HepG2 (cell line): ENCODE measurements around the gene ANKRD42. TPM values are rescaled to one million over a fixed set of nuclear protein-coding genes. Genes with fewer than 3 reads are reported as not detected.

Source experiments
- ATAC-seq: fragments of 200-7000 bp; cut with Tn5 transposase; 3 replicates; pipeline ENCODE4 v1.9.1; 2020; ENCODE audit warnings: mild to moderate bottlenecking, moderate library complexity
- BruUV-seq: library from RNA; stranded (reverse); fragments of 400-500 nt; replicated peaks from 2 replicates; lab custom pipeline; 2021; lab: Mats Ljungman, UMichigan
- CTCF ChIA-PET: fragments of 300-600 bp; formaldehyde crosslinking; extraction: SDS; loops from one replicate; lab custom pipeline; 2021; ENCODE audit warnings: low total read pairs, inconsistent platforms, low intra/inter-chr PET ratio; lab: Yijun Ruan, JAX
- POLR2A ChIA-PET: fragments of 350-600 bp; sonication (Branson Sonifier 250); formaldehyde crosslinking; loops from one replicate; lab custom pipeline; 2020; ENCODE audit warnings: antibody characterized with exemption, inconsistent platforms; lab: Yijun Ruan, JAX
- DNase-seq: peaks from one replicate; pipeline ENCODE4 v3.0.0-alpha.2; 2015; ENCODE audit warnings: low spot score
- FAIRE-seq: peaks from 3 replicates; lab custom pipeline; 2011; peaks lifted over from hg19 to GRCh38; lab: Jason Lieb, UNC
- H2AFZ ChIP-seq: one replicate; pipeline ENCODE4 v1.6.1; 2011; ENCODE audit warnings: low read length, inconsistent platforms
- H3K27ac ChIP-seq: fragments of 300-600 bp; 3 replicates; pipeline ENCODE4 v1.8.0; 2011; ENCODE audit warnings: mixed run types, mild to moderate bottlenecking, mixed read lengths, low read length, inconsistent platforms; ENCODE audit not compliant: insufficient read depth; ENCODE audit errors: extremely low read length
- H3K27me3 ChIP-seq, 2 experiments: fragments of 200-600 bp in 1 of 2; 2 replicates in 1 of 2; 3 replicates in 1 of 2; pipeline versions ENCODE4 v1.6.0 to v1.8.0; 2011; ENCODE audit warnings: low read length in 2 of 2, mild to moderate bottlenecking in 2 of 2, moderate library complexity in 2 of 2, inconsistent platforms in 1 of 2; ENCODE audit not compliant: insufficient read depth in 2 of 2, control insufficient read depth in 1 of 2
- H3K36me3 ChIP-seq, 2 experiments: fragments of 200-600 bp in 1 of 2; replicated peaks in 1 of 2; 2 replicates in 1 of 2; 3 replicates in 1 of 2; pipeline versions ENCODE4 v1.5.1 to v1.8.0; 2011; ENCODE audit warnings: low read length in 2 of 2, inconsistent platforms in 1 of 2; ENCODE audit not compliant: insufficient read depth in 2 of 2, control insufficient read depth in 1 of 2
- H3K4me1 ChIP-seq: 2 replicates; pipeline ENCODE4 v1.5.1; 2012; ENCODE audit warnings: low read length, inconsistent platforms; ENCODE audit not compliant: insufficient read depth
- H3K4me2 ChIP-seq: 2 replicates; pipeline ENCODE4 v1.6.0; 2011; ENCODE audit warnings: low read depth, low read length, inconsistent platforms
- H3K4me3 ChIP-seq, 3 experiments: fragments of 200-600 bp in 1 of 3; sonication (generic), shearing (Covaris generic) in 1 of 3; replicated peaks in 1 of 3; 2 replicates each; pipeline ENCODE4 v1.5.1; 2011 to 2016; ENCODE audit warnings: low read length in 3 of 3, inconsistent platforms in 2 of 3, low read depth in 2 of 3, mild to moderate bottlenecking in 2 of 3, control low read depth in 1 of 3, mixed read lengths in 1 of 3; ENCODE audit not compliant: insufficient read depth in 1 of 3
- H3K79me2 ChIP-seq: one replicate; pipeline ENCODE4 v1.6.1; 2011; ENCODE audit warnings: low read length, inconsistent platforms; ENCODE audit not compliant: insufficient read depth
- H3K9ac ChIP-seq: 2 replicates; pipeline ENCODE4 v1.6.0; 2011; ENCODE audit warnings: mild to moderate bottlenecking, low read depth, low read length, inconsistent platforms; ENCODE audit not compliant: insufficient read depth
- H3K9me3 ChIP-seq: 2 replicates; pipeline ENCODE4 v1.5.1; 2012; ENCODE audit warnings: mild to moderate bottlenecking, low read length
- H4K20me1 ChIP-seq: 2 replicates; pipeline ENCODE4 v1.6.0; 2011; ENCODE audit warnings: inconsistent platforms, mild to moderate bottlenecking, low read length, moderate library complexity; ENCODE audit not compliant: insufficient read depth
- AKNA ChIP-seq: sonication (generic); formaldehyde crosslinking; IDR thresholded peaks from 2 replicates; pipeline ENCODE4 v1.4.0; 2020; ENCODE audit warnings: missing genetic modification reagents, borderline replicate concordance
- ARID5B ChIP-seq: IDR thresholded peaks from 2 replicates; pipeline ENCODE4 v1.4.0; 2020; ENCODE audit warnings: mild to moderate bottlenecking, missing genetic modification reagents
- CEBPB ChIP-seq: IDR thresholded peaks from 2 replicates; pipeline ENCODE4 v1.6.1; 2011; ENCODE audit warnings: low read depth, low read length, improper control_type of control experiment, borderline replicate concordance
- CREB1 ChIP-seq, 2 experiments: fragments of 450-650 bp in 1 of 2; IDR thresholded peaks; 2 replicates each; pipeline ENCODE4 v1.6.1; 2016 to 2017; ENCODE audit warnings: control low read depth in 1 of 2, mild to moderate bottlenecking in 1 of 2, missing compliant biosample characterization in 1 of 2, missing genetic modification characterization in 1 of 2
- CTCF ChIP-seq: sonication (generic); formaldehyde crosslinking; IDR thresholded peaks from 2 replicates; pipeline ENCODE4 v1.5.0; 2020; ENCODE audit warnings: mild to moderate bottlenecking, missing genetic modification reagents, moderate library complexity
- FOSL2 ChIP-seq: sonication (generic); formaldehyde crosslinking; IDR thresholded peaks from 2 replicates; pipeline ENCODE4 v1.4.0; 2020; ENCODE audit warnings: missing genetic modification reagents
- IKZF4 ChIP-seq: sonication (generic); formaldehyde crosslinking; IDR thresholded peaks from 2 replicates; pipeline ENCODE4 v1.5.1; 2020; ENCODE audit warnings: borderline replicate concordance, mild to moderate bottlenecking, low read depth, missing genetic modification reagents; ENCODE audit errors: not compliant biosample characterization
- PAX8 ChIP-seq: sonication (generic); formaldehyde crosslinking; IDR thresholded peaks from 2 replicates; pipeline ENCODE4 v1.8.0; 2022; ENCODE audit warnings: mild to moderate bottlenecking, missing genetic modification reagents, borderline replicate concordance
- RAD21 ChIP-seq: fragments of 450-650 bp; formaldehyde crosslinking; IDR thresholded peaks from 2 replicates; pipeline ENCODE4 v1.5.0; 2020; ENCODE audit warnings: mild to moderate bottlenecking
- SMC3 ChIP-seq: IDR thresholded peaks from 2 replicates; pipeline ENCODE4 v1.6.1; 2011; ENCODE audit warnings: low read length, improper control_type of control experiment
- STAG1 ChIP-seq: sonication (generic); formaldehyde crosslinking; IDR thresholded peaks from 2 replicates; pipeline ENCODE4 v1.4.0; 2020; ENCODE audit warnings: missing genetic modification reagents
- THAP11 ChIP-seq: IDR thresholded peaks from 2 replicates; pipeline ENCODE4 v1.6.1; 2016; ENCODE audit warnings: missing biosample characterization, missing genetic modification reagents
- ZNF543 ChIP-seq: sonication (generic); formaldehyde crosslinking; IDR thresholded peaks from 2 replicates; pipeline ENCODE4 v1.4.0; 2020; ENCODE audit warnings: mild to moderate bottlenecking, missing genetic modification reagents
- WGBS: methylation state at CpG from one replicate; pipeline ENCODE4 v1.1.6; 2017; ENCODE audit warnings: low lambda C conversion rate; 5-methylcytosine and 5-hydroxymethylcytosine counted together
- in situ Hi-C: cut with HindIII; loops from 2 replicates; pipeline ENCODE4 v1.10.0; 2017; ENCODE audit warnings: low pct_unique_long_range_greater_than_20kb; ENCODE audit not compliant: extremely low pct_ligation_motif_present
- intact Hi-C: fragments of 100-400 bp; cut with micrococcal nuclease; formaldehyde crosslinking; loops from one replicate; pipeline ENCODE4 v1.10.0; 2022; ENCODE audit not compliant: unreplicated experiment
- polyA plus RNA-seq, 8 experiments: library from polyadenylated mRNA; depleted of rRNA in 3 of 8; stranded (reverse) in 7 of 8; unstranded in 1 of 8; fragments of >200 nt; fragmentation: Illumina TruSeq in 4 of 8; extraction: Trizol in 4 of 8; gene quantifications; 2 replicates each; pipeline versions ENCODE4 v1.2.1 to v1.2.3, GENCODE V29; 2011 to 2016; ENCODE audit warnings: low read depth in 4 of 8, missing spikeins in 1 of 8, mixed read lengths in 1 of 8; ENCODE audit not compliant: insufficient read depth in 1 of 8
- total RNA-seq, 5 experiments: library from RNA; depleted of rRNA; stranded (reverse); fragments of >200 nt; fragmentation: Illumina TruSeq; extraction: Trizol; gene quantifications; 2 replicates each; pipeline ENCODE4 v1.2.3, GENCODE V29; 2016; ENCODE audit warnings: low read depth in 1 of 5

Gene ANKRD42
- total and polyA plus RNA-seq, 2 of the 13 experiments (the other 11 are each of a cell fraction or from before 2014, with no cell fraction given) = 2.2 to 3.7 TPM

GRCh38 chr11:83241291-83241946 is 47.9 kb downstream of the ANKRD42 start:
- in situ Hi-C loops = no loop called here

More at GRCh38 chr11:83241291-83241946, 47.9 kb downstream of the ANKRD42 start:
- CTCF ChIA-PET = interaction anchor here (0.9 to 1.8 kb wide), 4 partner anchors 9 to 579 kb away, joined by 3 to 12 read pairs (median 8); no protein-coding TSS in a partner anchor
- H3K4me2 ChIP-seq = no peak overlapping the region
- 10% methylated on average over 5 of the region's 5 CpGs for WGBS
- H3K4me3 ChIP-seq = no peak overlapping the region
- H3K27me3 ChIP-seq = no peaks in the 10 kb centered on the region
- FAIRE-seq (peak; percentile 48), ATAC-seq (peak; percentile 96), DNase-seq (peak; percentile 63)
- H2AFZ ChIP-seq = no peak overlapping the region
- no peaks in the 10 kb centered on the region for H3K4me1 ChIP-seq
- POLR2A ChIA-PET = no interaction called here
- no peak overlapping the region for H3K9ac ChIP-seq
- TF ChIP-seq ARID5B (CRISPR knock-in tag) (0 out of 2 replicates have a peak, but pooled peaks have one; percentile 27), RAD21 (CRISPR knock-in tag) (0 out of 2 replicates have a peak, but pooled peaks have one; percentile 38), STAG1 (CRISPR knock-in tag) (peak; percentile 66), AKNA (CRISPR knock-in tag) (no peak), CEBPB (no peak), CREB1 (IDR thresholded peaks at IDR 0.05) (0 out of 2 replicates have a peak, but pooled peaks have one; percentile 4), CREB1 (CRISPR knock-in tag; IDR thresholded peaks at IDR 0.05) (no peak), ZNF543 (CRISPR knock-in tag) (no peak), PAX8 (CRISPR knock-in tag) (no peak), CTCF (CRISPR knock-in tag) (peak; percentile 82), SMC3 (peak; percentile 92), FOSL2 (peak; percentile 89), IKZF4 (CRISPR knock-in tag) (no peak), THAP11 (CRISPR knock-in tag) (peak; percentile 40; the same call in 1 of the 2 replicates)
- no TSS peak for BruUV-seq
- H3K27ac ChIP-seq = no peak overlapping the region
- H4K20me1 ChIP-seq = no peaks in the 10 kb centered on the region
- no peaks in the 10 kb centered on the region for H3K36me3 ChIP-seq
- no peaks in the 10 kb centered on the region for H3K79me2 ChIP-seq
- no peaks in the 10 kb centered on the region for H3K9me3 ChIP-seq
- intact Hi-C loops = loop anchor here (1.0 kb wide), 4 partner anchors 9 to 579 kb away; no protein-coding TSS in a partner anchor
